HEK293 (cell line): ENCODE measurements around the gene SNTG2.

Source experiments
- CTCF ChIA-PET: fragments of 350-600 bp; formaldehyde crosslinking; extraction: SDS; loops from one replicate; lab custom pipeline; 2021; ENCODE audit warnings: antibody characterized with exemption; lab: Yijun Ruan, JAX
- POLR2A ChIA-PET: fragments of 300-600 bp; formaldehyde crosslinking; extraction: SDS; loops from one replicate; lab custom pipeline; 2020; ENCODE audit warnings: antibody characterized with exemption, inconsistent platforms; lab: Yijun Ruan, JAX
- H3K27ac ChIP-seq: fragments of 200-500 bp; sonication (Bioruptor generic); 2 replicates; pipeline ENCODE4 v1.5.1; 2014; ENCODE audit warnings: low read depth, low read length, control low read depth, inconsistent platforms; ENCODE audit errors: extremely low read depth
- H3K36me3 ChIP-seq, 2 experiments: fragments of 200-500 bp in 1 of 2; sonication (Bioruptor generic) in 1 of 2; 1 replicate in 1 of 2; 2 replicates in 1 of 2; pipeline ENCODE4 v1.5.1; 2014 to 2017; ENCODE audit warnings: inconsistent platforms in 2 of 2, low read length in 2 of 2; ENCODE audit not compliant: control insufficient read depth in 2 of 2, insufficient read depth in 1 of 2
- H3K4me1 ChIP-seq: fragments of 200-500 bp; sonication (Bioruptor generic); 2 replicates; pipeline ENCODE4 v1.5.1; 2014; ENCODE audit warnings: mild to moderate bottlenecking, low read length, inconsistent platforms; ENCODE audit not compliant: control insufficient read depth, insufficient read depth
- H3K4me3 ChIP-seq: 2 replicates; pipeline ENCODE4 v1.5.1; 2011; ENCODE audit warnings: low read depth, mild to moderate bottlenecking, control low read depth, low read length, moderate library complexity
- H3K9me3 ChIP-seq: fragments of 200-500 bp; sonication (Bioruptor generic); 2 replicates; pipeline ENCODE4 v1.5.1; 2014; ENCODE audit warnings: low read depth, low read length, inconsistent platforms; ENCODE audit not compliant: control insufficient read depth, insufficient read depth
- BCL6B ChIP-seq: fragments of 450-650 bp; formaldehyde crosslinking; IDR thresholded peaks from 2 replicates; pipeline ENCODE4 v1.5.1; 2017; ENCODE audit warnings: missing biosample characterization, missing genetic modification characterization
- HOXA7 ChIP-seq: sonication (generic); formaldehyde crosslinking; IDR thresholded peaks from 2 replicates; pipeline ENCODE4 v1.8.1; 2022; ENCODE audit warnings: missing genetic modification reagents, borderline replicate concordance
- OVOL3 ChIP-seq: fragments of 450-650 bp; formaldehyde crosslinking; IDR thresholded peaks from 2 replicates; pipeline ENCODE4 v1.5.1; 2016; ENCODE audit warnings: missing biosample characterization, missing genetic modification characterization
- RBAK ChIP-seq: fragments of 450-650 bp; formaldehyde crosslinking; IDR thresholded peaks from 2 replicates; pipeline ENCODE4 v1.5.1; 2016; ENCODE audit warnings: missing biosample characterization, missing genetic modification characterization
- SETDB1 ChIP-seq: IDR thresholded peaks from one replicate; pipeline ENCODE4 v1.6.1; 2017; ENCODE audit warnings: mild to moderate bottlenecking, low read length, moderate library complexity, mixed read lengths; ENCODE audit not compliant: insufficient read length
- SP3 ChIP-seq: fragments of 450-650 bp; formaldehyde crosslinking; IDR thresholded peaks from 2 replicates; pipeline ENCODE4 v1.5.1; 2016; ENCODE audit warnings: missing biosample characterization, missing genetic modification characterization
- TRIM28 ChIP-seq: IDR thresholded peaks from 2 replicates; pipeline ENCODE4 v1.6.1; 2011; ENCODE audit warnings: low read length, control low read depth, borderline replicate concordance
- ZBTB7A ChIP-seq: fragments of 450-650 bp; formaldehyde crosslinking; IDR thresholded peaks from 2 replicates; pipeline ENCODE4 v1.5.1; 2016; ENCODE audit warnings: low read depth, missing biosample characterization, missing genetic modification characterization
- ZBTB8A ChIP-seq: fragments of 450-650 bp; formaldehyde crosslinking; IDR thresholded peaks from 2 replicates; pipeline ENCODE4 v1.5.1; 2016; ENCODE audit warnings: missing biosample characterization, missing genetic modification characterization
- ZNF10 ChIP-seq: fragments of 450-650 bp; formaldehyde crosslinking; IDR thresholded peaks from 2 replicates; pipeline ENCODE4 v1.5.1; 2017; ENCODE audit warnings: missing biosample characterization, missing genetic modification characterization
- ZNF132 ChIP-seq: fragments of 450-650 bp; formaldehyde crosslinking; IDR thresholded peaks from 2 replicates; pipeline ENCODE4 v1.5.1; 2017; ENCODE audit warnings: missing biosample characterization, missing genetic modification characterization, borderline replicate concordance
- ZNF140 ChIP-seq: fragments of 450-650 bp; formaldehyde crosslinking; IDR thresholded peaks from 2 replicates; pipeline ENCODE4 v1.5.1; 2016; ENCODE audit warnings: missing biosample characterization, missing genetic modification characterization
- ZNF157 ChIP-seq: fragments of 450-650 bp; formaldehyde crosslinking; IDR thresholded peaks from 2 replicates; pipeline ENCODE4 v1.5.1; 2016; ENCODE audit warnings: missing biosample characterization, missing genetic modification characterization
- ZNF16 ChIP-seq: fragments of 450-650 bp; formaldehyde crosslinking; IDR thresholded peaks from 2 replicates; pipeline ENCODE4 v1.5.1; 2016; ENCODE audit warnings: low read depth, missing biosample characterization, missing genetic modification characterization
- ZNF239 ChIP-seq: fragments of 450-650 bp; formaldehyde crosslinking; IDR thresholded peaks from 2 replicates; pipeline ENCODE4 v1.5.1; 2016; ENCODE audit warnings: missing biosample characterization, missing genetic modification characterization
- ZNF302 ChIP-seq: fragments of 450-650 bp; formaldehyde crosslinking; IDR thresholded peaks from 2 replicates; pipeline ENCODE4 v1.5.1; 2016; ENCODE audit warnings: missing biosample characterization, missing genetic modification characterization, low read depth
- ZNF335 ChIP-seq: fragments of 450-650 bp; formaldehyde crosslinking; conservative IDR thresholded peaks from 2 replicates; pipeline ENCODE4 v1.5.1; 2016; ENCODE audit warnings: missing biosample characterization, missing genetic modification characterization
- ZNF37A ChIP-seq: fragments of 450-650 bp; IDR thresholded peaks from 2 replicates; pipeline ENCODE4 v1.5.1; 2018; ENCODE audit warnings: missing biosample characterization, missing genetic modification characterization
- ZNF423 ChIP-seq: fragments of 450-650 bp; formaldehyde crosslinking; IDR thresholded peaks from 2 replicates; pipeline ENCODE4 v1.5.1; 2016; ENCODE audit warnings: missing biosample characterization, missing genetic modification characterization
- ZNF433 ChIP-seq: fragments of 450-650 bp; formaldehyde crosslinking; IDR thresholded peaks from 2 replicates; pipeline ENCODE4 v1.5.1; 2016; ENCODE audit warnings: missing biosample characterization, missing genetic modification characterization, low read depth
- ZNF549 ChIP-seq: fragments of 450-650 bp; IDR thresholded peaks from 2 replicates; pipeline ENCODE4 v1.5.1; 2018; ENCODE audit warnings: missing biosample characterization, missing genetic modification characterization, mild to moderate bottlenecking, inconsistent platforms, moderate library complexity
- ZNF555 ChIP-seq: fragments of 450-650 bp; formaldehyde crosslinking; conservative IDR thresholded peaks from 2 replicates; pipeline ENCODE4 v1.5.1; 2017; ENCODE audit warnings: missing biosample characterization, mild to moderate bottlenecking, missing genetic modification characterization, inconsistent platforms
- ZNF561 ChIP-seq: fragments of 450-650 bp; IDR thresholded peaks from 2 replicates; pipeline ENCODE4 v1.5.1; 2018; ENCODE audit warnings: missing biosample characterization, missing genetic modification characterization, borderline replicate concordance
- ZNF658 ChIP-seq: fragments of 450-650 bp; formaldehyde crosslinking; IDR thresholded peaks from 2 replicates; pipeline ENCODE4; 2016; ENCODE audit warnings: missing biosample characterization, missing genetic modification characterization
- ZNF707 ChIP-seq: fragments of 450-650 bp; formaldehyde crosslinking; IDR thresholded peaks from 2 replicates; pipeline ENCODE4 v1.5.1; 2016; ENCODE audit warnings: missing biosample characterization, missing genetic modification characterization
- ZNF76 ChIP-seq: fragments of 450-650 bp; formaldehyde crosslinking; IDR thresholded peaks from 2 replicates; pipeline ENCODE4; 2016; ENCODE audit warnings: low read depth, missing biosample characterization, missing genetic modification characterization, borderline replicate concordance
- TF ChIP-seq, protein P1 (sequence below): sonication (generic); formaldehyde crosslinking; IDR thresholded peaks from 2 replicates; pipeline ENCODE4 v1.8.1; 2022; ENCODE audit warnings: mild to moderate bottlenecking, moderate library complexity, missing genetic modification reagents
- TF ChIP-seq, protein P2 (sequence below): fragments of 450-650 bp; formaldehyde crosslinking; conservative IDR thresholded peaks from 2 replicates; pipeline ENCODE4 v1.5.1; 2016; ENCODE audit warnings: low read depth, missing biosample characterization, missing genetic modification characterization

The SNTG2 gene

GRCh38 chr2:1348789-1349188, 398.1 kb downstream of the SNTG2 start:
- CTCF ChIA-PET: no interaction called here
- Histone ChIP-seq H3K36me3 (no peaks in the 10 kb centered on the region), H3K9me3 (no peaks in the 10 kb centered on the region), H3K27ac (no peak overlapping the region), H3K4me3 (no peak overlapping the region), H3K4me1 (no peaks in the 10 kb centered on the region)
- TF ChIP-seq TRIM28 (peak; percentile 91), ZNF561 (tag by site-specific recombination) (no peak), ZNF433 (tag by site-specific recombination) (no peak), SETDB1 (peak; percentile 91)
- TF ChIP-seq, protein P1, sequence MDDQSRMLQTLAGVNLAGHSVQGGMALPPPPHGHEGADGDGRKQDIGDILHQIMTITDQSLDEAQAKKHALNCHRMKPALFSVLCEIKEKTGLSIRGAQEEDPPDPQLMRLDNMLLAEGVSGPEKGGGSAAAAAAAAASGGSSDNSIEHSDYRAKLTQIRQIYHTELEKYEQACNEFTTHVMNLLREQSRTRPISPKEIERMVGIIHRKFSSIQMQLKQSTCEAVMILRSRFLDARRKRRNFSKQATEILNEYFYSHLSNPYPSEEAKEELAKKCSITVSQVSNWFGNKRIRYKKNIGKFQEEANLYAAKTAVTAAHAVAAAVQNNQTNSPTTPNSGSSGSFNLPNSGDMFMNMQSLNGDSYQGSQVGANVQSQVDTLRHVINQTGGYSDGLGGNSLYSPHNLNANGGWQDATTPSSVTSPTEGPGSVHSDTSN (CRISPR knock-in tag): no peak
- POLR2A ChIA-PET: no interaction called here

DNA sequence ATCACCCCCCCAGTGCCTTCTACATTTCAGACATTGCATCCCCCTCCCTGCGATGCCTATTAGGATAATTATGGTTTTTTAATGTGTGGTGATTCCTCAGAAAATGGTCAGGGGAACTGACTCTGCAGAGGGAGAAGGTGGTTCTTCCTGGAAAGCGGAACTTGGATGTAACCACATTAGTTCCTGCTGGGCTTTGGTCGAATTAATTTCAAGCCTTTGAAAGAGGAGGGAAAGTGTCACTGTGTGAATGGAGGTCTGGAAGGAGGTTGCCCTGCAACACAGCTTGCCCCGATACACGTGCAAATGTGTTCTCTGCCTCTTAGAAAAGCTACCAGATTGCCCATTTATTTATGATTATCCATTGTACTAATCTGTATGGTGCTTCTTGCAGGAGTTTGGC, 399.5 kb downstream of the SNTG2 start:
- no peaks in the 10 kb centered on the region for H3K4me1 ChIP-seq
- ChIA-PET CTCF (interaction anchor here (0.6 kb wide), 1 partner anchor 59 kb away, joined by 3 read pairs; no protein-coding TSS in a partner anchor), POLR2A (no interaction called here)
- H3K27ac ChIP-seq: no peak overlapping the region
- no peaks in the 10 kb centered on the region for H3K9me3 ChIP-seq
- TF ChIP-seq ZNF239 (tag by site-specific recombination): no peak
- no peak for TF ChIP-seq ZNF555
- TF ChIP-seq ZNF132 (tag by site-specific recombination): no peak
- TF ChIP-seq ZNF157 (tag by site-specific recombination): no peak
- TF ChIP-seq RBAK (tag by site-specific recombination): no peak
- TF ChIP-seq ZNF10 (tag by site-specific recombination): no peak
- TF ChIP-seq ZNF37A (tag by site-specific recombination): no peak
- TF ChIP-seq BCL6B (tag by site-specific recombination): no peak
- H3K4me3 ChIP-seq: no peak overlapping the region
- H3K36me3 ChIP-seq: no peaks in the 10 kb centered on the region

- Histone ChIP-seq H3K4me1 (no peaks in the 10 kb centered on the region), H3K4me3 (no peak overlapping the region), H3K36me3 (no peaks in the 10 kb centered on the region), H3K27ac (no peak overlapping the region), H3K9me3 (no peaks in the 10 kb centered on the region)
- CTCF ChIA-PET: no interaction called here
- POLR2A ChIA-PET: no interaction called here
- no peak for TF ChIP-seq ZNF658 (tag by site-specific recombination)
- no peak for TF ChIP-seq ZNF302 (tag by site-specific recombination)
- no peak for TF ChIP-seq ZNF423
- TF ChIP-seq SP3 (tag by site-specific recombination): no peak
- no peak for TF ChIP-seq ZBTB7A
- TF ChIP-seq ZNF76 (tag by site-specific recombination): no peak
- TF ChIP-seq ZNF335: no peak
- no peak for TF ChIP-seq ZBTB8A
- no peak for TF ChIP-seq ZNF549
- no peak for TF ChIP-seq ZNF16 (tag by site-specific recombination)
- TF ChIP-seq, protein P2, sequence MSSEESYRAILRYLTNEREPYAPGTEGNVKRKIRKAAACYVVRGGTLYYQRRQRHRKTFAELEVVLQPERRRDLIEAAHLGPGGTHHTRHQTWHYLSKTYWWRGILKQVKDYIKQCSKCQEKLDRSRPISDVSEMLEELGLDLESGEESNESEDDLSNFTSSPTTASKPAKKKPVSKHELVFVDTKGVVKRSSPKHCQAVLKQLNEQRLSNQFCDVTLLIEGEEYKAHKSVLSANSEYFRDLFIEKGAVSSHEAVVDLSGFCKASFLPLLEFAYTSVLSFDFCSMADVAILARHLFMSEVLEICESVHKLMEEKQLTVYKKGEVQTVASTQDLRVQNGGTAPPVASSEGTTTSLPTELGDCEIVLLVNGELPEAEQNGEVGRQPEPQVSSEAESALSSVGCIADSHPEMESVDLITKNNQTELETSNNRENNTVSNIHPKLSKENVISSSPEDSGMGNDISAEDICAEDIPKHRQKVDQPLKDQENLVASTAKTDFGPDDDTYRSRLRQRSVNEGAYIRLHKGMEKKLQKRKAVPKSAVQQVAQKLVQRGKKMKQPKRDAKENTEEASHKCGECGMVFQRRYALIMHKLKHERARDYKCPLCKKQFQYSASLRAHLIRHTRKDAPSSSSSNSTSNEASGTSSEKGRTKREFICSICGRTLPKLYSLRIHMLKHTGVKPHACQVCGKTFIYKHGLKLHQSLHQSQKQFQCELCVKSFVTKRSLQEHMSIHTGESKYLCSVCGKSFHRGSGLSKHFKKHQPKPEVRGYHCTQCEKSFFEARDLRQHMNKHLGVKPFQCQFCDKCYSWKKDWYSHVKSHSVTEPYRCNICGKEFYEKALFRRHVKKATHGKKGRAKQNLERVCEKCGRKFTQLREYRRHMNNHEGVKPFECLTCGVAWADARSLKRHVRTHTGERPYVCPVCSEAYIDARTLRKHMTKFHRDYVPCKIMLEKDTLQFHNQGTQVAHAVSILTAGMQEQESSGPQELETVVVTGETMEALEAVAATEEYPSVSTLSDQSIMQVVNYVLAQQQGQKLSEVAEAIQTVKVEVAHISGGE: no peak
- TF ChIP-seq ZNF140: no peak
- TF ChIP-seq ZNF707 (tag by site-specific recombination): no peak
- TF ChIP-seq OVOL3: no peak
- TF ChIP-seq HOXA7 (CRISPR knock-in tag): no peak
Measured at GRCh38 chr2:1353124-1353523, 402.5 kb downstream of the SNTG2 start.
